ENCODE measurements around the gene FANCF.
"Not testable (repeated sequence)": the region's sequence is repeated elsewhere in the genome, so short reads cannot be mapped to it uniquely, and the experiment has no call there.

FANCF gene

GRCh38 chr11:22625448-22626287 lies at the start of gene FANCF:
Gene FANCF, minus strand, starts transcription at chr11:22625823. Its CDS starts 13 bp downstream, at chr11:22625810.
- peak; percentile 100 for DNase-seq

- DNase-seq = no peak
Observed at GRCh38 chr11:22674470-22675439, 49.1 kb upstream of the FANCF start.

GRCh38 chr11:22671751-22672150 lies 46.1 kb upstream of the FANCF start:
- DNase-seq = peak; percentile 23

GRCh38 chr11:22670830-22671229 lies 45.2 kb upstream of the FANCF start:
- DNase-seq = no peak

GRCh38 chr11:22669368-22669767 lies 43.7 kb upstream of the FANCF start:
- DNase-seq = no peak

GRCh38 chr11:22668005-22668796 lies 42.6 kb upstream of the FANCF start:
- no peak for DNase-seq

- DNase-seq = peak; percentile 41
Observed at GRCh38 chr11:22666688-22667439, 41.2 kb upstream of the FANCF start.

- no peak for DNase-seq
Observed at GRCh38 chr11:22666325-22666687, 40.7 kb upstream of the FANCF start, which contains the start of gene GAS2. Gene GAS2, plus strand, starts transcription at chr11:22666611. Its CDS starts 8,259 bp downstream, at chr11:22674870.

- no peak for DNase-seq
Observed at GRCh38 chr11:22659783-22660182, 34.2 kb upstream of the FANCF start.

- DNase-seq = no peak
Observed at GRCh38 chr11:22657101-22657694, 31.6 kb upstream of the FANCF start.

GRCh38 chr11:22656130-22656529 lies 30.5 kb upstream of the FANCF start:
- peak; percentile 25 for DNase-seq

- not testable (repeated sequence) for DNase-seq
Observed at GRCh38 chr11:22652346-22652745, 26.7 kb upstream of the FANCF start.

GRCh38 chr11:22641559-22641958 lies 15.9 kb upstream of the FANCF start:
- no peak for DNase-seq

- no peak for DNase-seq
Observed at GRCh38 chr11:22640862-22641261, 15.2 kb upstream of the FANCF start.

- no peak for DNase-seq
Observed at GRCh38 chr11:22635689-22636088, 10.1 kb upstream of the FANCF start.

- peak; percentile 6 for DNase-seq
Observed at GRCh38 chr11:22634897-22635629, 9.4 kb upstream of the FANCF start.

- no peak for DNase-seq
Observed at GRCh38 chr11:22633354-22633902, 7.8 kb upstream of the FANCF start.

- DNase-seq = no peak
Observed at GRCh38 chr11:22627421-22627820, 1.8 kb upstream of the FANCF start.

- DNase-seq = no peak
Observed at GRCh38 chr11:22626573-22627239, 1.1 kb upstream of the FANCF start.
